Measurements from ENCODE around the gene DDX11.
"Not testable (repeated sequence)": the region's sequence is repeated elsewhere in the genome, so short reads cannot be mapped to it uniquely, and the experiment has no call there.

Gene DDX11

GRCh38 chr12:31089072-31089471, 15.4 kb downstream of the DDX11 start:
- TF ChIP-seq CTCF (conservative IDR thresholded peaks at IDR 0.05): no peak

GRCh38 chr12:31091629-31092028, 18.0 kb downstream of the DDX11 start:
- not testable (repeated sequence) for H3K27ac ChIP-seq

More at GRCh38 chr12:31089072-31089471, 15.4 kb downstream of the DDX11 start:
- no peak overlapping the region for H3K27ac ChIP-seq

GRCh38 chr12:31092718-31093117, 19.1 kb downstream of the DDX11 start:
- not testable (repeated sequence) for H3K27ac ChIP-seq

DNA sequence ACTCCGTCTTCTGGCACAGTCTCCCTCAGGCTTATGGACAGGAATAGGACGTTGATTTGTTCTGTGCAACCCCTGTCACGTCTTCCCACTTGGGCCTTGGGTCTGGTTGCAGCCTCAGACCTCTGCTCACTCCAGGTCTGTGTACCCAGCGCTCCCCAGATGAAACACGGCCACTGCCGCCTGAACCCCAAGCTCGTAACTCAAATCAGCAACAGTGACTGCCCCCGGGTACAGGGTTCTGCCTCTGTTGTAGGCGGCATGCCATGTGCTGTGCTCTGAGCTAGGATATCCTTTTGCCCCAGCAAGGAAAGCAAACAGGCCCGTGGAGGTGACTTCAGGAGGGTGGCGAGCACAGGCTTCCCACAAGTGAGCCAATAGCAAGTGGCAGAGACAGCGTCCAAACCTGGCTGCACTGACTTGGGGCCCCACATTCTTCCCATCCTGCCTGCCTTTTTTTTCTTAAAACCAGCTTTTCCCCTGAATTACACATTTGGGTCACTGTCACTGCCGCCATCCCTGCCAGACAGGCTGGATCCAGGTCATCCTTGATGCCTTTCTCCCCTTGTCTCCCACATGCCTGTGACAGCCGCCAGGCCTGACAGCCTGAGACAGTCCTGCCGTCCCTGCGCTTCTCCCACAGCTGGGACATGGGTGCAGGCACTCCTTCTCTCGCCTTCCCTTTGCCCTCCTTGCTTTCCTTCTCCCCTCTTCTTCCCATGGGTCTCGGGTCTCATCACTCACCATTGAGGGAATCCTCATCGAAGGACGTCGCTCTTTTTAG, 21.6 kb downstream of the DDX11 start:
- H3K27ac ChIP-seq: not testable (repeated sequence)

GRCh38 chr12:31096251-31097065, 22.8 kb downstream of the DDX11 start:
- not testable (repeated sequence) for H3K27ac ChIP-seq

GRCh38 chr12:31097819-31098218, 24.2 kb downstream of the DDX11 start:
- not testable (repeated sequence) for H3K27ac ChIP-seq

DNA sequence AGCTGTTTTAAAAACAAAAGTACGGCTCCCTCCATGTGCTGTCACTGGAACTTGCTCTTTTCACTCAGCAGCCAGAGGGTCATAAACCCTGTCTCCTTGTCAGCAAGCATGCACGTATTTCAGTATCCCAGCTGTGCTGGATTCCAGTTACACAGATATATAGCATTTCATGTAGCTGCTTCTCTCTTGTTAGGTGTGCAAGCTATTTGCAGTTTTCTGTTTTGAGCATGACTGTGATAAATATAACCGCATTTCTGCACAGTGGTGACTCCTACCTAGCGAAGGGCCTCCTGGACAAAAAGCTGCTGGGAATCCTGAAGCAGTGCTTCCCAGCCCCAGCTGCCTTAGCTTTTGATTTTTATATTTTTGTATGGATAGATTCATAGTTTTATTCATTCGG, 24.7 kb downstream of the DDX11 start:
- not testable (repeated sequence) for H3K27ac ChIP-seq

DNA sequence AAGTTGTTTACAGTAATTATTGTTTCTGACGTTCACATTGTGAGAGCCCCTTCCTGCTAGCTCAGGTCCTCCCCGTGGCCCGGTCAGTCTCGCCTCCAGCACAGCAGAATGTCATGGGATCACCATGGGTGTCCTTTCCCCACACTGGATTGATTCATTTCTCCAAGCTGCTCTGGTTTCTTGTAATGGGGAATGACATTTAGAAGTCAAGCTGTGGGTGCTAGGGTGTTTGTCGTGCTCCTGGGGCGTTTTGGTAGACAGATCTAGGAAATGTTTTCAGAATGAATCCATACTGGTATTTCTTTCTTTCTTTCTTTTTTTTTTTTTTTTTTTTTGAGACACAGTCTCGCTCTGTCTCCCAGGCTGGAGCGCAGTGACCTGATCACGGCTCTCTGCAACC, 25.1 kb downstream of the DDX11 start:
- not testable (repeated sequence) for H3K27ac ChIP-seq

DNA sequence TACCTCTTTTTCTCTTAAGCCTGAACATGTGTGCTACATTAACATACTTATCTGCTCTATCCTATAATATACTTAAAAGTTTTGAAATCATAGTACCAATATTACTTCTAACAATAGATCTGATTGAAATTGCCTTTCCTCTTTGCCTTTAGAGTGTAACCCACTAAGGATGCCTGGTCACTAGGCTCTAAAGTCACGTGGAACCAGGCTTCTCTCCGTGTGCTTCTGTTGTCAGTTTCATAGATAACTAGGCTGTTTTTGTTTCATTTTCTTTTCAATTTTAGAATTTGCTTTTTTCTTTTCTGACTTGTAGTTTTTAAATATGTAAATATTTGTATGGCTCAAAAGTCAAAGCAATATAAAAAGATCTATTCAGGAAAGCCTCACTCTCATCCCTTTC, 25.8 kb downstream of the DDX11 start:
- not testable (repeated sequence) for H3K27ac ChIP-seq

DNA sequence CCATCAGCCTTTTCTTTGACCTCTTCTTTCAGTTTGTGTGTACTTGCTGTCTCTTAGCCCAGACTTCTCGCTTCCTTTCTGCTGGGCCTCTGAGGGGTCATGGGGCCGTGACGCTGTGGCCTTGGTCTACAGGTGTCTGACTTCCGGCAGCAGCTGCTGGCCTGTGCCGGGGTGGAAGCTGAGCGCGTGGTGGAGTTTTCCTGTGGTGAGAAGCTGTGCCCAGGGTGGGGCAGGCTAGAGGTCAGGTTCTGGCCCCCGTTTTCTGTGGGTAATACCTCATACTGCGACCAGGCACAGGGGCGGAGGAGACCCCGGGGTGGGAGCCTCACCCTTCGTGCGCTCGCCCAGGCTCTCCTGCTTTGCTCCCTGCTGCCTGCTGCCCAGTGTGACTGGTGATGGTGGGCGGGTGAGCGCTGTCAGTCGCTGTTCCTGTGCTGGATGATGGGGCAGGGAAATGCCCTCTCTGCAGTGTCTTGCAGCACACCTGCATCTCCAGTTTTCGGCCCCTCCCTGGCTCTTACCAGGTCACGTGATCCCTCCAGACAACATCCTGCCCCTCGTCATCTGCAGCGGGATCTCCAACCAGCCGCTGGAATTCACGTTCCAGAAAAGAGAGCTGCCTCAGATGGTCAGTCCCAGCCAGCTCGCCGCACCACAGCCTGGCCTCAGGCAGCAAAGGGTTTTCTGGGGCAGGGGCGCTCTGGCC, 27.0 kb downstream of the DDX11 start:
- not testable (repeated sequence) for H3K27ac ChIP-seq

DNA sequence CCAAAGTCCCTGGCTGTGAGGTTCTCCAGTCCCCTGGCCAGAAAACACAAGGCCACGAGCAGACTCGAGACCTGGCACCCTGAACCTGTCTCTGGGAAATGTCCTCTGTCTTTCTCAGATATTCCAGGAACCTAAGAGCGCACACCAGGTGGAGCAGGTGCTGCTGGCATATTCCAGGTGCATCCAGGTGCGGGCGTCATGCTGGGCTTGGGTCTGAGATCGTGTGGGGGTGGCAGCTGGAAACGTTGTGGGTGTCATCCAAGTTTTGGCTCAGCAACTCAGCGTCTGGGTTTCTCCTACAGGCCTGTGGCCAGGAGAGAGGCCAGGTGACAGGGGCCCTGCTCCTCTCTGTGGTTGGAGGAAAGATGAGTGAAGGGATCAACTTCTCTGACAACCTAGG, 28.5 kb downstream of the DDX11 start:
- not testable (repeated sequence) for H3K27ac ChIP-seq

GRCh38 chr12:31102596-31102995, 28.9 kb downstream of the DDX11 start:
- H3K27ac ChIP-seq: peak overlapping the region; percentile 71

DNA sequence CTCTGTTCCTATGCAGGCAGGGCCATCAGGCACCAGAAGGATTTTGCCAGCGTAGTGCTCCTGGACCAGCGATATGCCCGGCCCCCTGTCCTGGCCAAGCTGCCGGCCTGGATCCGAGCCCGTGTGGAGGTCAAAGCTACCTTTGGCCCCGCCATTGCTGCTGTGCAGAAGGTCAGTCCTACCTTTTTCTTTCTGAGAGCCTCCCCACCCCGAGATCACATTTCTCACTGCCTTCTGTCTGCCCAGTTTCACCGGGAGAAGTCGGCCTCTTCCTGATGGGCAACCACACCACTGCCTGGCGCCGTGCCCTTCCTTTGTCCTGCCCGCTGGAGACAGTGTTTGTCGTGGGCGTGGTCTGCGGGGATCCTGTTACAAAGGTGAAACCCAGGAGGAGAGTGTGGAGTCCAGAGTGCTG, 29.9 kb downstream of the DDX11 start:
- peak overlapping the region; percentile 71 for H3K27ac ChIP-seq

GRCh38 chr12:31104220-31104619, 30.6 kb downstream of the DDX11 start:
- peak overlapping the region; percentile 71 for H3K27ac ChIP-seq

- H3K27ac ChIP-seq: peak overlapping the region; percentile 71; the same call in 1 of the 2 replicates
Measured at GRCh38 chr12:31104773-31105172, 31.1 kb downstream of the DDX11 start.

All from C4-2B (cell line).